GM12891 (cell line): Measurements from ENCODE around the gene XPA.

Source experiments
- DNase-seq: peaks from one replicate; pipeline ENCODE4 v3.0.0; 2011; ENCODE audit warnings: low spot score; ENCODE audit not compliant: insufficient read length
- FAIRE-seq: peaks from 2 replicates; lab custom pipeline; 2011; peaks lifted over from hg19 to GRCh38; lab: Jason Lieb, UNC
- PAX5 ChIP-seq: IDR thresholded peaks from 2 replicates; pipeline ENCODE4 v1.6.1; 2011; ENCODE audit warnings: low read length, moderate library complexity, mild to moderate bottlenecking; ENCODE audit not compliant: insufficient read depth, severe bottlenecking
- POLR2A ChIP-seq: IDR thresholded peaks from 2 replicates; pipeline ENCODE4 v1.6.1; 2011; ENCODE audit warnings: low read depth, low read length, control low read depth
- POLR2AphosphoS5 ChIP-seq: IDR thresholded peaks from 2 replicates; pipeline ENCODE4 v1.6.1; 2011; ENCODE audit warnings: low read depth, low read length, control low read depth
- POU2F2 ChIP-seq: IDR thresholded peaks from 2 replicates; pipeline ENCODE4 v1.6.1; 2011; ENCODE audit warnings: low read depth, mild to moderate bottlenecking, control low read depth, low read length, moderate library complexity
- SPI1 ChIP-seq: IDR thresholded peaks from 2 replicates; pipeline ENCODE4 v1.6.1; 2011; ENCODE audit warnings: low read depth, low read length, control low read depth
- TAF1 ChIP-seq: IDR thresholded peaks from 2 replicates; pipeline ENCODE4 v1.6.1; 2011; ENCODE audit warnings: low read depth, low read length, control low read depth

XPA gene

GRCh38 chr9:97688654-97689053 lies 8.5 kb downstream of the XPA start:
- FAIRE-seq (no peak), DNase-seq (no peak)
- no peak for TF ChIP-seq TAF1
- TF ChIP-seq SPI1 = no peak
- no peak for TF ChIP-seq POU2F2
- no peak for TF ChIP-seq PAX5
- TF ChIP-seq POLR2AphosphoS5 = no peak
- no peak for TF ChIP-seq POLR2A

- TF ChIP-seq POU2F2 = no peak
- no peak for TF ChIP-seq POLR2A
- TF ChIP-seq PAX5 = no peak
- TF ChIP-seq TAF1 = no peak
- TF ChIP-seq POLR2AphosphoS5 = no peak
- TF ChIP-seq SPI1 = no peak
- DNase-seq (no peak), FAIRE-seq (no peak)
Measured at GRCh38 chr9:97682242-97682641, 14.9 kb downstream of the XPA start.

DNA sequence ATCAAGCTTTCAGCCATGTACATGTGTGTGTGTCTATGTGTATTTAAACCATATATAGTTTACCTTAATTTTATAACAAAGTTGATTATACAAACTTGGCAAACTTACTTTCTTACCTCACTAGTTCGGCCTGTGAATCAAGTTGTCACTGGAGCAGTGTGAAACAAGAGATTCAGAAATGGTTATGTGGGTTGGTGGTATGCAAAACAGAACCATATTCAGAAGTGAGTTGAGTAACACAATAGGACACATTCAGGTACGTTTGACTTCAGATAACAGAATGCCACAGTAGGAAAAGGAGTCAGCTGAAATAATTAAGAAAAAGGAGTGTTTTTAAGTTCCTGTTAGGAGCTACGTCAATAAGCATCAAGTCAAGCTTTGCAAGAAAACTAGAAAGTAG lies 21.5 kb downstream of the XPA start:
- TF ChIP-seq TAF1 = no peak
- peak; percentile 44; the same call in 1 of the 2 replicates for TF ChIP-seq POU2F2
- 0 out of 2 replicates have a peak, but pooled peaks have one; percentile 11 for TF ChIP-seq POLR2A
- DNase-seq = no peak
- FAIRE-seq = no peak

GRCh38 chr9:97673922-97674321 lies 23.2 kb downstream of the XPA start:
- TF ChIP-seq POU2F2 (no peak), POLR2A (no peak), SPI1 (no peak)
- FAIRE-seq (no peak), DNase-seq (no peak)

- FAIRE-seq = no peak
- no peak for TF ChIP-seq PAX5
- no peak for TF ChIP-seq TAF1
- TF ChIP-seq SPI1 = no peak
- TF ChIP-seq POU2F2 = no peak
- TF ChIP-seq POLR2AphosphoS5 = no peak
- TF ChIP-seq POLR2A = no peak
- no peak for DNase-seq
Measured at GRCh38 chr9:97672403-97672802, 24.7 kb downstream of the XPA start.

DNA sequence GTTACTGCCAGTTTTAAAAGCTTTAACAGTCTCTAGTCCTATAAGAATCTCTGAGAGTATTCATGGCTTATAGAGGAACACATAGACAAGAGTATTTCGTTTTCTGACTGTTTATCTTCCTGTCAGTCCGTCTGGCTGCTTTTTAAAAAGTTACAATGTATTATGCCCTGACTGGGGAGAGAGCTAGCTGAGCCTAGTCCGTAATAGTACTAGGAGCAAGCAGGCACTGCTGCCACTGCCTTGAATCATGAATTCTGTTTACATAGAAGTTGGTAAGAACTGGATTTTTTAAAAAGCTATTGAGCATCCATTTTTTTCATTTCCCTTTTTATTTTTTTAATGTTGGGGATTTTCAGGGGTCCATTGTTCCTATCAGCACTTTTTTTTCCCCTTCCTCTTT lies 26.6 kb downstream of the XPA start:
- FAIRE-seq = no peak
- no peak for DNase-seq
- no peak for TF ChIP-seq PAX5
- no peak for TF ChIP-seq POLR2A
- no peak for TF ChIP-seq POLR2AphosphoS5
- TF ChIP-seq SPI1 = no peak
- TF ChIP-seq POU2F2 = no peak
- TF ChIP-seq TAF1 = no peak

GRCh38 chr9:97668485-97668884 lies 28.7 kb downstream of the XPA start:
- DNase-seq (no peak), FAIRE-seq (no peak)
- TF ChIP-seq POLR2A (no peak), POLR2AphosphoS5 (no peak), PAX5 (no peak), POU2F2 (no peak), TAF1 (no peak), SPI1 (no peak)

GRCh38 chr9:97666907-97667686 lies 30.0 kb downstream of the XPA start:
- no peak for FAIRE-seq
- no peak for DNase-seq
- no peak for TF ChIP-seq TAF1
- no peak for TF ChIP-seq SPI1
- no peak for TF ChIP-seq POLR2A
- no peak for TF ChIP-seq POU2F2
- no peak for TF ChIP-seq PAX5
- no peak for TF ChIP-seq POLR2AphosphoS5

- TF ChIP-seq POLR2AphosphoS5 (no peak), POLR2A (no peak), SPI1 (no peak)
- DNase-seq (no peak), FAIRE-seq (peak; percentile 67)
Measured at GRCh38 chr9:97665742-97666141, 31.4 kb downstream of the XPA start.

GRCh38 chr9:97660847-97661246 lies 36.3 kb downstream of the XPA start:
- no peak for TF ChIP-seq PAX5
- TF ChIP-seq POLR2AphosphoS5 = no peak
- TF ChIP-seq SPI1 = no peak
- TF ChIP-seq TAF1 = no peak
- no peak for TF ChIP-seq POLR2A
- no peak for TF ChIP-seq POU2F2
- FAIRE-seq (no peak), DNase-seq (no peak)

DNA sequence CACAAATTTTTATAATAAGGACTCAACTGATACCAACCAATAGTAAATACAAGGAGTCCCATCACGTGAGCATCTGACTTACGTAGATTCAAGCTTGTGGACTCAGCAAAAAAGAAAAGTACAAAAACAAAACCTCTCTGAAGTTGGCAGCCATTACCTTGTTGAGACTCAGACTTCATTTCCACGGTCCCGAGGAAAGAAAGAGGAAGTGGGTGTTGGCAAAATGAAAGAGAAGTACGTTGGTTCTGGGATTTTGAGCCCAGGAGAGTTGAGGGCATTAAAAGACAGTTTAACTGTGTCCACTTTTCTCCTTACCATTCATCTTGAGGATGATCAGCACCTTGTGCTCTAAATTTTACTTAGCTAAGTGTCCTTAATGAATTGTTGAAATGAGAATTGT lies 36.8 kb downstream of the XPA start:
- FAIRE-seq (no peak), DNase-seq (no peak)
- TF ChIP-seq TAF1 (no peak), SPI1 (peak; percentile 81), POU2F2 (no peak), POLR2AphosphoS5 (no peak), PAX5 (no peak), POLR2A (no peak)
